Activated CD4-positive, alpha-beta T cell treated with anti-CD3 and anti-CD28 coated beads, Interleukin-2, Interleukin-4, amounts not matched to agents 100 ng/mL and 50 ng/mL, durations not matched to agents 16 hours and 8 hours (primary cell): Measurements from ENCODE around the gene PHRF1.

Experiments used
- DNase-seq: peaks from one replicate; pipeline ENCODE4 v3.0.0-alpha.2; 2020; ENCODE audit warnings: low spot score

The PHRF1 gene

GRCh38 chr11:656866-657265, 80.6 kb downstream of the PHRF1 start:
- DNase-seq = no peak

GRCh38 chr11:657691-658126, 81.4 kb downstream of the PHRF1 start:
- DNase-seq = no peak

- DNase-seq = no peak
These were observed 83.3 kb downstream of the PHRF1 start for GRCh38 chr11:659532-660085.

GRCh38 chr11:660281-660680, 84.0 kb downstream of the PHRF1 start:
- no peak for DNase-seq

GRCh38 chr11:660681-661444, 84.6 kb downstream of the PHRF1 start:
- no peak for DNase-seq
